Peyer's patch (tissue), 4 donors: ENCODE results near the gene TRAPPC6A.

Experiments
- POLR2A ChIP-seq, 2 donors: fragments of 450-650 bp; IDR thresholded peaks; one replicate each; pipeline ENCODE4 v1.5.1; 2017; ENCODE audit warnings: antibody characterized with exemption in 2 of 2, mild to moderate bottlenecking in 2 of 2, moderate library complexity in 2 of 2
- TF ChIP-seq, protein P1 (sequence below), 6 experiments: fragments of 450-650 bp in 4 of 6; fragments of 200-600 bp in 2 of 6; sonication (generic) in 1 of 6; IDR thresholded peaks; one replicate each; pipeline ENCODE4 v1.5.1; 2017 to 2019; ENCODE audit warnings: antibody characterized with exemption in 6 of 6, mild to moderate bottlenecking in 3 of 6, moderate library complexity in 1 of 6

DNA sequence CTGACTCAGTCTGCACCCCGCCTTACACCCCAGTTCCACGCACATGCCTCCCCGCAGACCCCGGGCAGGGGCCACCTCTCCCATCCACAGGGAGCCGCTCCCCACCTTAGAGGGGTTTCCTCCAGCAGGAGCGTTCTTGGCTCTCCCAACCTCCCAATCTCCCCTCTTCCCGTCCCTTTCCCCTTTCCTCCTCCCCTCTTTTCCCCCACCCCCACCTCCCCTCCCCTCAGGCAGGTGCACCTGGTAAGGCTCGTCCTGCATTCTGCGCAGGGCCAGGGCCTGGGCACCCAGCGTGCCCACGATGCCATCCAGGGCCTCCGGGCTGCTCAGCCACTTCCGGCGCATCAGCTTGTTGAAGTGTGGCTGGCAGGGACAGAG, 39.9 kb upstream of the TRAPPC6A start:
- TF ChIP-seq POLR2A (IDR thresholded peaks at IDR 0.05) = no peak
- TF ChIP-seq, protein P1, sequence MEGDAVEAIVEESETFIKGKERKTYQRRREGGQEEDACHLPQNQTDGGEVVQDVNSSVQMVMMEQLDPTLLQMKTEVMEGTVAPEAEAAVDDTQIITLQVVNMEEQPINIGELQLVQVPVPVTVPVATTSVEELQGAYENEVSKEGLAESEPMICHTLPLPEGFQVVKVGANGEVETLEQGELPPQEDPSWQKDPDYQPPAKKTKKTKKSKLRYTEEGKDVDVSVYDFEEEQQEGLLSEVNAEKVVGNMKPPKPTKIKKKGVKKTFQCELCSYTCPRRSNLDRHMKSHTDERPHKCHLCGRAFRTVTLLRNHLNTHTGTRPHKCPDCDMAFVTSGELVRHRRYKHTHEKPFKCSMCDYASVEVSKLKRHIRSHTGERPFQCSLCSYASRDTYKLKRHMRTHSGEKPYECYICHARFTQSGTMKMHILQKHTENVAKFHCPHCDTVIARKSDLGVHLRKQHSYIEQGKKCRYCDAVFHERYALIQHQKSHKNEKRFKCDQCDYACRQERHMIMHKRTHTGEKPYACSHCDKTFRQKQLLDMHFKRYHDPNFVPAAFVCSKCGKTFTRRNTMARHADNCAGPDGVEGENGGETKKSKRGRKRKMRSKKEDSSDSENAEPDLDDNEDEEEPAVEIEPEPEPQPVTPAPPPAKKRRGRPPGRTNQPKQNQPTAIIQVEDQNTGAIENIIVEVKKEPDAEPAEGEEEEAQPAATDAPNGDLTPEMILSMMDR (IDR thresholded peaks at IDR 0.05) = no peak
